K562 (cell line): ENCODE results near the gene DNAI1. TPM values are rescaled to one million over a fixed set of nuclear protein-coding genes. Genes with fewer than 3 reads are reported as not detected.

Experiments used
- ATAC-seq: fragments of 200-7000 bp; cut with Tn5 transposase; 3 replicates; pipeline ENCODE4 v1.9.1; 2020; ENCODE audit warnings: moderate library complexity
- BruUV-seq: library from RNA; stranded (reverse); fragments of 400-500 nt; replicated peaks from 2 replicates; lab custom pipeline; 2021; lab: Mats Ljungman, UMichigan
- CTCF ChIA-PET: fragments of 300-600 bp; formaldehyde crosslinking; extraction: SDS; loops from one replicate; lab custom pipeline; 2021; ENCODE audit warnings: low intra/inter-chr PET ratio; lab: Yijun Ruan, JAX
- POLR2A ChIA-PET: fragments of 300-600, 350-650 bp; sonication (Branson Sonifier 250); formaldehyde crosslinking; extraction: SDS; loops from one replicate; lab custom pipeline; 2021; ENCODE audit warnings: antibody characterized with exemption, inconsistent platforms; lab: Yijun Ruan, JAX
- DNase-seq, 4 experiments: peaks; one replicate each; pipeline versions ENCODE4 v3.0.0 to v3.0.0-alpha.2; 2011 to 2018; ENCODE audit warnings: low spot score in 3 of 4, mixed read lengths in 3 of 4; ENCODE audit errors: extremely low read depth in 1 of 4
- FAIRE-seq: peaks from 2 replicates; lab custom pipeline; 2011; peaks lifted over from hg19 to GRCh38; lab: Jason Lieb, UNC
- H2AFZ ChIP-seq: 2 replicates; pipeline ENCODE4 v1.6.0; 2011; ENCODE audit warnings: low read depth, low read length, control low read depth, inconsistent platforms
- H3K27ac ChIP-seq: fragments of 200-600 bp; 3 replicates; pipeline ENCODE4 v1.8.0; 2011; ENCODE audit warnings: low read depth, mild to moderate bottlenecking, control low read depth, inconsistent platforms, low read length, moderate library complexity, mixed read lengths; ENCODE audit errors: extremely low read depth
- H3K27me3 ChIP-seq, 2 experiments: fragments of 300-600 bp in 1 of 2; 2 replicates in 1 of 2; 3 replicates in 1 of 2; pipeline versions ENCODE4 v1.6.0 to v1.8.0; 2011; ENCODE audit warnings: inconsistent platforms in 2 of 2, low read length in 2 of 2, mild to moderate bottlenecking in 1 of 2, mixed read lengths in 1 of 2, moderate library complexity in 1 of 2; ENCODE audit not compliant: control insufficient read depth in 2 of 2, insufficient read depth in 2 of 2
- H3K36me3 ChIP-seq: fragments of 300-600 bp; 3 replicates; pipeline ENCODE4 v1.8.0; 2011; ENCODE audit warnings: mild to moderate bottlenecking, low read length, inconsistent platforms; ENCODE audit not compliant: control insufficient read depth, insufficient read depth
- H3K4me1 ChIP-seq, 2 experiments: fragments of 200-600 bp in 1 of 2; replicated peaks in 1 of 2; 2 replicates in 1 of 2; 3 replicates in 1 of 2; pipeline versions ENCODE4 v1.5.1 to v1.8.0; 2011; ENCODE audit warnings: inconsistent platforms in 2 of 2, low read length in 2 of 2, mild to moderate bottlenecking in 1 of 2, mixed read lengths in 1 of 2, moderate library complexity in 1 of 2; ENCODE audit not compliant: control insufficient read depth in 2 of 2, insufficient read depth in 2 of 2
- H3K4me2 ChIP-seq: 2 replicates; pipeline ENCODE4 v1.6.1; 2011; ENCODE audit warnings: low read length, control low read depth, inconsistent platforms, mixed read lengths; ENCODE audit not compliant: insufficient read depth
- H3K4me3 ChIP-seq: fragments of 200-600 bp; sonication (generic), shearing (Covaris generic); 2 replicates; pipeline ENCODE4 v1.5.1; 2016; ENCODE audit warnings: control low read depth, inconsistent platforms
- H3K79me2 ChIP-seq: fragments of 200-600 bp; 3 replicates; pipeline ENCODE4 v1.8.0; 2011; ENCODE audit warnings: low read length, inconsistent platforms; ENCODE audit not compliant: control insufficient read depth, insufficient read depth
- H3K9ac ChIP-seq, 2 experiments: 2 replicates each; pipeline versions ENCODE4 v1.6.0 to v1.6.1; 2011; ENCODE audit warnings: low read depth in 2 of 2, low read length in 2 of 2, control low read depth in 1 of 2, inconsistent platforms in 1 of 2, mild to moderate bottlenecking in 1 of 2, mixed read lengths in 1 of 2; ENCODE audit not compliant: insufficient read depth in 1 of 2
- H3K9me1 ChIP-seq: one replicate; pipeline ENCODE4 v1.6.0; 2011; ENCODE audit warnings: inconsistent platforms, mild to moderate bottlenecking, low read length, moderate library complexity; ENCODE audit not compliant: control insufficient read depth, insufficient read depth
- H3K9me3 ChIP-seq: replicated peaks from 2 replicates; pipeline ENCODE4 v1.5.1; 2011; ENCODE audit warnings: low read depth, low read length, inconsistent platforms; ENCODE audit not compliant: control insufficient read depth, insufficient read depth
- H4K20me1 ChIP-seq: replicated peaks from 2 replicates; pipeline ENCODE4 v1.6.1; 2011; ENCODE audit warnings: low read length, inconsistent platforms, mixed read lengths; ENCODE audit not compliant: control insufficient read depth, insufficient read depth
- CBX2 ChIP-seq: fragments of 200-600 bp; sonication (generic); IDR thresholded peaks from one replicate; pipeline ENCODE4 v1.6.1; 2012; ENCODE audit warnings: mild to moderate bottlenecking, low read length, inconsistent platforms; ENCODE audit not compliant: insufficient read depth, poor library complexity, severe bottlenecking
- KLF16 ChIP-seq: IDR thresholded peaks from 2 replicates; pipeline ENCODE4 v1.6.1; 2016; ENCODE audit warnings: antibody characterized with exemption
- RAD51 ChIP-seq: fragments of 450-650 bp; IDR thresholded peaks from 2 replicates; pipeline ENCODE4 v1.7.1; 2016; ENCODE audit warnings: low read depth, mild to moderate bottlenecking, borderline replicate concordance
- REST ChIP-seq, 2 experiments: fragments of 450-650 bp; formaldehyde crosslinking in 1 of 2; IDR thresholded peaks; 2 replicates each; pipeline versions ENCODE4 v1.4.0 to v1.6.1; 2014 to 2020; ENCODE audit warnings: mild to moderate bottlenecking in 2 of 2, borderline replicate concordance in 1 of 2, low read depth in 1 of 2
- ZNF184 ChIP-seq: sonication (generic); formaldehyde crosslinking; IDR thresholded peaks from 2 replicates; pipeline ENCODE4 v1.5.0; 2020; ENCODE audit warnings: missing genetic modification reagents
- WGBS: fragments of 100-300 bp; shearing (Covaris generic); methylation state at CpG from one replicate; pipeline ENCODE4 v1.1.6; 2016; ENCODE audit warnings: low coverage, mixed read lengths; ENCODE audit not compliant: insufficient coverage; ENCODE audit errors: missing lambda C conversion rate; 5-methylcytosine and 5-hydroxymethylcytosine counted together
- in situ Hi-C: fragments of 300-500 bp; cut with MboI; formaldehyde crosslinking; loops from 4 replicates; pipeline ENCODE4 v1.15.0; 2018; ENCODE audit warnings: inconsistent platforms, mixed read lengths
- intact Hi-C: fragments of 100-400 bp; cut with micrococcal nuclease; formaldehyde crosslinking; loops from 2 replicates; pipeline ENCODE4 v1.14.2; 2022
- polyA plus RNA-seq, 8 experiments: library from polyadenylated mRNA; depleted of rRNA in 4 of 8; stranded (reverse) in 5 of 8; unstranded in 3 of 8; fragments of >200 nt; fragmentation: Nextera tagmentation in 2 of 8; fragmentation: Illumina TruSeq in 1 of 8; extraction: Ambion mirVana in 2 of 8; extraction: Trizol in 1 of 8; gene quantifications; 2 replicates each; pipeline versions ENCODE4 v1.2.1 to v1.2.3, GENCODE V29; 2011 to 2014; ENCODE audit warnings: inconsistent platforms in 1 of 8, missing spikeins in 1 of 8
- total RNA-seq, 7 experiments: library from RNA; depleted of rRNA in 6 of 7; stranded (reverse); fragments of >200 nt in 6 of 7; fragmentation: Illumina TruSeq in 2 of 7; extraction: Trizol in 2 of 7; gene quantifications; 2 replicates each; pipeline versions ENCODE4 v1.2.1 to v1.2.3, GENCODE V29; 2011 to 2021; ENCODE audit warnings: low replicate concordance in 1 of 7

DNAI1 gene
- total and polyA plus RNA-seq, 9 of the 15 experiments (the other 6 are each of a cell fraction or from before 2014, with no cell fraction given), result 0.01 to 0.17 (median 0.04) TPM; not detected in 6

DNA sequence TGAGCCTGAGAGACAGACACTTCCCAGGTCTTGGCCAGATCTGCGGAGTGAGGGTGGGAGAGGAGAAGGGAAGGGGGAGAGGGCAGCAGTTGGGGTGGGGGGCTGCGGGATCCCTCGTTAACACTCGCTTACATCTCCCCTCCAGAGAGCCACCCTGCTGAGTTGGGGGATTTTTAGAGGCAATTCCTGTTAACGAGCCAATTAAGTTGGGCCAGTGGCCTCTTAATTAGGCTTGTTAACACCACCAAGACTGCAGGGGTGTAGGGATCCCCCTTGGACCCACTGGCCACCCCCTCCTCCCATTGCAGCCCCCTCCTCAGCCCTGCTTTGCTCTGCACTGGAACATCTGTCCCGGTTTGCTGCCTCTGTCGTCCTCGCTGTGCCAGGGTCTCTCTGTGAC lies 107.3 kb downstream of the DNAI1 start:
- Histone ChIP-seq H3K4me2 (no peak overlapping the region), H3K27ac (no peak overlapping the region), H2AFZ (no peak overlapping the region)
- POLR2A ChIA-PET, result no interaction called here
- TF ChIP-seq CBX2, result no peak
- TF ChIP-seq, all 486 proteins: peak for 0
- no peaks in the 10 kb centered on the region; the same call in 1 of the 2 replicates for H4K20me1 ChIP-seq
- peaks cover 6 to 63% of the 10 kb centered on the region in 2 experiments; a peak in 4 of 5 replicates for H3K27me3 ChIP-seq
- intact Hi-C loops (no loop called here), in situ Hi-C loops (no loop called here)
- H3K79me2 ChIP-seq, result no peaks in the 10 kb centered on the region
- DNase-seq (no peak), ATAC-seq (no peak), FAIRE-seq (no peak)
- no peaks in the 10 kb centered on the region for H3K9me1 ChIP-seq
- no CpG with 5 or more reads among the region's 8 CpGs for WGBS
- H3K9ac ChIP-seq, result no peak overlapping the region
- H3K9me3 ChIP-seq, result no peaks in the 10 kb centered on the region
- no peak overlapping the region for H3K4me3 ChIP-seq
- peaks cover 0 to 1% of the 10 kb centered on the region in 2 experiments; a peak in 2 of 5 replicates for H3K4me1 ChIP-seq
- CTCF ChIA-PET, result interaction anchor here (0.6 kb wide), 1 partner anchor 31 kb away, joined by 4 read pairs; no protein-coding TSS in a partner anchor
- no TSS peak for BruUV-seq
- H3K36me3 ChIP-seq, result no peaks in the 10 kb centered on the region

DNA sequence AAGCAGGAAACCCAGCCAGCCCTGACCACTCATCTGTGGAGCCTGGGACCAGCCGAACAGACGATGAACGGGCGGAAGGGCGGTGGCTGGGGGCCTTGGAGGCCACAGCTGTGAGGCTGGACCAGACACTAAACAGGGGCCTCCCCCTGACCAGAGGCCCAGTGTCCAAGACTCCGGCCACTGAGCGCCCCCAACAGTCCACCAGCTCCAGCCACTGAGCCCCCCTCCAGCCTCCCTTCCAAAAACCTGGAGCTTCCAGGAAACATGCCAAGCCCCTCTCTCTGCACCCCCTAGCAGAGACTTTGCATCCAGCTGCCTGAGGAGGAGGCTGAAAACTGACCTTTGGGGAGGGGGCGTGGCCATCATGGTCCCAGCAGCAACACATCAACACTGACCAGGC lies 107.7 kb downstream of the DNAI1 start:
- H3K9ac ChIP-seq, result no peak overlapping the region
- peaks cover 6 to 68% of the 10 kb centered on the region in 2 experiments; a peak in 4 of 5 replicates for H3K27me3 ChIP-seq
- DNase-seq (no peak), FAIRE-seq (no peak), ATAC-seq (no peak)
- POLR2A ChIA-PET, result no interaction called here
- no peaks in the 10 kb centered on the region; a peak in 1 of 5 replicates for H3K4me1 ChIP-seq
- no peak overlapping the region for H3K27ac ChIP-seq
- intact Hi-C loops, result no loop called here
- H2AFZ ChIP-seq, result no peak overlapping the region
- BruUV-seq, result no TSS peak
- H4K20me1 ChIP-seq, result no peaks in the 10 kb centered on the region; the same call in 1 of the 2 replicates
- no peaks in the 10 kb centered on the region for H3K9me1 ChIP-seq
- H3K4me2 ChIP-seq, result no peak overlapping the region
- in situ Hi-C loops, result no loop called here
- H3K4me3 ChIP-seq, result no peak overlapping the region
- 5% methylated on average over 5 of the region's 8 CpGs for WGBS
- H3K9me3 ChIP-seq, result no peaks in the 10 kb centered on the region
- no peaks in the 10 kb centered on the region for H3K79me2 ChIP-seq
- no peaks in the 10 kb centered on the region for H3K36me3 ChIP-seq
- CTCF ChIA-PET, result no interaction called here
- TF ChIP-seq KLF16 (no peak), RAD51 (no peak), ZNF184 (no peak), REST (IDR thresholded peaks at IDR 0.05; ENCODE audit: borderline replicate concordance) (no peak), REST (CRISPR knock-in tag; IDR thresholded peaks at IDR 0.05; ENCODE audit: low read depth) (no peak)
